Chondrocyte (in vitro differentiated cells): ENCODE results near the gene TMTC1. TPM values are rescaled to one million over a fixed set of nuclear protein-coding genes. Genes with fewer than 3 reads are reported as not detected.

Experiments used
- DNase-seq: peaks from one replicate; pipeline ENCODE4 v3.0.0; 2021; ENCODE audit warnings: mixed read lengths, low spot score
- H3K27ac Mint-ChIP-seq: one replicate; pipeline ENCODE4 v1.8.0; 2021; ENCODE audit warnings: mild to moderate bottlenecking, moderate library complexity, mixed read lengths; ENCODE audit not compliant: unreplicated experiment
- H3K27me3 Mint-ChIP-seq: 2 replicates; pipeline ENCODE4 v1.8.0; 2021; ENCODE audit warnings: low read depth, mixed read lengths
- H3K36me3 Mint-ChIP-seq: 2 replicates; pipeline ENCODE4 v1.8.0; 2021; ENCODE audit warnings: low read depth, mixed read lengths
- H3K4me1 Mint-ChIP-seq: 2 replicates; pipeline ENCODE4 v1.8.0; 2021; ENCODE audit warnings: low read depth, mild to moderate bottlenecking, mixed read lengths
- H3K4me3 Mint-ChIP-seq: one replicate; pipeline ENCODE4 v1.8.0; 2021; ENCODE audit warnings: mild to moderate bottlenecking, moderate library complexity, mixed read lengths; ENCODE audit not compliant: unreplicated experiment
- H3K9me3 Mint-ChIP-seq: 2 replicates; pipeline ENCODE4 v1.8.0; 2021; ENCODE audit warnings: low read depth, mixed read lengths
- total RNA-seq: library from RNA; stranded (reverse); gene quantifications from 3 replicates; pipeline ENCODE4 v1.2.1, GENCODE V29; 2021
- TF ChIP-seq, protein P1 (sequence below): fragments of 200-600 bp; sonication (generic); IDR thresholded peaks from 2 replicates; pipeline ENCODE4 v1.5.0; 2021; ENCODE audit warnings: antibody characterized with exemption, mild to moderate bottlenecking, moderate library complexity

TMTC1 gene
- total RNA-seq, 1 donor from 2014 or later = 25.2 TPM

DNA sequence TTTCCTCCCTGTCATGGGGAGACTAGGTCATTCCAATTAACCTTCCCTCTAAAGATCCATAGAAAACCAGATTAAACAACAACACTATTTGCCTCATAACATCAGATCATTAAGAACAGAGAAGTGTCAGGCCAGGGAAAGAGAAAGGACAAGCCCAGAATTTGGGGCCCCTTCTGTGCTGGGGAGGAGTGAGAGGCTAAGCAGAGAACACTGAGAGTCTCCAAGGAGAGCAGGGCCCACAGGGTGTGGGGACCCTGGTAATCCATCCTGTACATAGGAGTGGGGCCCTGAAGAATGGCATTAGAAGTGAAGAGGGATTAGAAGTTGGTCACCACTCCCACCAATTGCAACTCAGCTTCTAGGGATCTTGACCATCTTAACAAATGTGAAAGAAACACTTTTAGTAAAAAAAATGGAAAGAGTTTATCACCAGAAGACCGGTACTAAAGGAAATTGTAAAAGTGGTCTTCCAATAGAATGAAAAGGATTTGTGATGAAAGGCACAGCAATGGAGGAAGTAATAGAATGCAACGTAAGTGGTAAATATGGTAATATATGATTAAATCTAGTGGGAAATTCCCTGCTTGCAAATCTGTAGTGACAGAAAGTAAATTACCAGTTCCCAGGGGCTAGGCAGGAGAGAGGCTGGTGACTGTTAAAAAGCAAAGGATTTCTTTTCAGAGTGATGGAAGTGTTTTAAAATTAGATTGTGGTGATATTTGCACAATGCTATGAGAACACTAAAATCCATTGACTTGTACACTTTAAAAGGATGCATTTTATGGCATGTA lies 14.0 kb upstream of the TMTC1 start:
- no peaks in the 10 kb centered on the region for H3K36me3 Mint-ChIP-seq
- H3K27ac Mint-ChIP-seq = peak overlapping the region; percentile 93
- no peak overlapping the region for H3K4me3 Mint-ChIP-seq
- TF ChIP-seq, protein P1, sequence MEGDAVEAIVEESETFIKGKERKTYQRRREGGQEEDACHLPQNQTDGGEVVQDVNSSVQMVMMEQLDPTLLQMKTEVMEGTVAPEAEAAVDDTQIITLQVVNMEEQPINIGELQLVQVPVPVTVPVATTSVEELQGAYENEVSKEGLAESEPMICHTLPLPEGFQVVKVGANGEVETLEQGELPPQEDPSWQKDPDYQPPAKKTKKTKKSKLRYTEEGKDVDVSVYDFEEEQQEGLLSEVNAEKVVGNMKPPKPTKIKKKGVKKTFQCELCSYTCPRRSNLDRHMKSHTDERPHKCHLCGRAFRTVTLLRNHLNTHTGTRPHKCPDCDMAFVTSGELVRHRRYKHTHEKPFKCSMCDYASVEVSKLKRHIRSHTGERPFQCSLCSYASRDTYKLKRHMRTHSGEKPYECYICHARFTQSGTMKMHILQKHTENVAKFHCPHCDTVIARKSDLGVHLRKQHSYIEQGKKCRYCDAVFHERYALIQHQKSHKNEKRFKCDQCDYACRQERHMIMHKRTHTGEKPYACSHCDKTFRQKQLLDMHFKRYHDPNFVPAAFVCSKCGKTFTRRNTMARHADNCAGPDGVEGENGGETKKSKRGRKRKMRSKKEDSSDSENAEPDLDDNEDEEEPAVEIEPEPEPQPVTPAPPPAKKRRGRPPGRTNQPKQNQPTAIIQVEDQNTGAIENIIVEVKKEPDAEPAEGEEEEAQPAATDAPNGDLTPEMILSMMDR = no peak
- H3K27me3 Mint-ChIP-seq = no peaks in the 10 kb centered on the region
- no peak for DNase-seq
- no peaks in the 10 kb centered on the region for H3K9me3 Mint-ChIP-seq
- H3K4me1 Mint-ChIP-seq = peaks cover 32% of the 10 kb centered on the region

DNA sequence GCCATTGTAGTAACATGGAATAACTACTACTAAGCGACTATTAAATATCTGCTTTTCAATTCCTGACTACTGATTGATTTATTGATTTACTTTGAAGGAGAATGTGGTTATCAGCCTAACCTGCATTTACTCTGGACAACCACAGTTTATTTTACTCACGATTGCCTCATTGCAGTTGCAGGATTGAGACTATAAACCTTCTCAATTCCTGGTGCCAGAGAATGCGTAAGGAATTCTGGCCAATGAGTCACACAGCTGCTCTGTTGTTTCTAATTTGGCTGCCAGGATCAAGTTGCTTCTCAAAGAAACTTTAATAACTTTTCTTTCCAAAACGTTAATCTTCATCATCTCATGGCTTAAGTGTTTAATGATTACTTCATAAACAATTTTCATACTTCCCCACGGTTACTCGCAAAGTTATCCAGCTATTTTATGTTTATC lies 13.1 kb upstream of the TMTC1 start:
- TF ChIP-seq, protein P1 = no peak
- no peak for DNase-seq
- Mint-ChIP-seq H3K4me1 (peaks cover 32% of the 10 kb centered on the region), H3K36me3 (no peaks in the 10 kb centered on the region), H3K4me3 (peak overlapping the region; percentile 21), H3K9me3 (no peaks in the 10 kb centered on the region), H3K27ac (peak overlapping the region; percentile 93), H3K27me3 (no peaks in the 10 kb centered on the region)

DNA sequence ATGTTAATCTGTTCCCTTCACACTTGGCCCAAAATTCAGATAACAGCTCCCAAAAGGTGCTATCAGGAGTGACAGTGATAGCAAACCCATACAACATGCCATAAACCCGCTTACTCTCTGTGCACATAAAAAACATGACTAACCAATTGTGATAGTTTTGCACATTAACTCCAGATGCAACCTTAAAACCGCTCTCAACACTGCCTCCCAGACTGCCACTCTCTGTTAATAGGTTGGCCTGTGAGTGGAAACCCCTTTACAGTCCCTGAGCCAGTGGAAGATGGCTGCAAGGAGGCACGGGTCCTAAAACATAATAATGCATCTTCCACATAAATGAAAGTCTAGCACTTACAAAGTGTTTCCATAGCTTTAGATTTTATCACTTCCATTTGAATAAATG lies 12.0 kb upstream of the TMTC1 start:
- Mint-ChIP-seq H3K27ac (no peak overlapping the region), H3K9me3 (no peaks in the 10 kb centered on the region), H3K4me1 (peaks cover 32% of the 10 kb centered on the region), H3K36me3 (no peaks in the 10 kb centered on the region), H3K4me3 (no peak overlapping the region), H3K27me3 (no peaks in the 10 kb centered on the region)
- no peak for DNase-seq
- TF ChIP-seq, protein P1 = no peak

DNA sequence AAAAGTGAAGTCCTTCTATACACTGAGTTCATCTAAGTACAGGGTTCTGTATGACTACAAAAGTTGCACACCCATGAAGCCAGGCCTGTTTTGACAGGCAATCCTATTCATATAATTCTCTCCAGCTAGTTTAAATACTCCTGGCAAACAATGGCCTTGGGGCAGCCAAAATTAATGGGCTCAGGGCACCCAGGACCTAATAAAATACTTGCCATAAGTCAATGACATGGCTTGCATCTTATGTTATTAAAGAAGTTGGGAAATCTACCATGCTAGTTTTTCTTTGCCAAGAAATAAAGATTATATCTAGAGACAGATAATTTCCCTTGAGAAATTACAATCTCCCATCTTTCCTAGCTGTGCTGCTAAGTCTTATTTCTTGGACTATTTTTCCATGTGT lies 11.1 kb upstream of the TMTC1 start:
- Mint-ChIP-seq H3K36me3 (no peaks in the 10 kb centered on the region), H3K9me3 (no peaks in the 10 kb centered on the region), H3K27me3 (no peaks in the 10 kb centered on the region), H3K4me3 (no peak overlapping the region), H3K4me1 (peaks cover 31% of the 10 kb centered on the region), H3K27ac (no peak overlapping the region)
- TF ChIP-seq, protein P1 = no peak
- no peak for DNase-seq

DNA sequence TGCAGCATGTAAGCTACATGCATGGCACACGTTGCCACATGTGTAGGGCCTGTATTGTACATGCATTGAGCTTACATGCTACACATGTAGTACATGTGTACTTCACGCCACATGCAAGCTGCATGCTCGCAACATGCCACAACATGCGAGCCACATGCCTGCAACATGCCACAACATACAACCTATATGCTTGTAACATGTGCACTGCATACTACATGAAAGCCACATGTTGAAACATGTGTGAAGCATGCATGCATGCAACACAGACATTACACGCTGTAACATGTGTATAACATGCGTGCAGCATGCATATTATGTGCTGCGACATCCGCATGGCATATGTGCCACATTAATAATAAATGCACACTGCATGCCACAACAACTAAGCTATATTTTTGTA lies 9.1 kb upstream of the TMTC1 start:
- Mint-ChIP-seq H3K27ac (no peak overlapping the region), H3K36me3 (no peaks in the 10 kb centered on the region), H3K4me3 (no peak overlapping the region), H3K27me3 (peaks cover 2% of the 10 kb centered on the region), H3K4me1 (peaks cover 16% of the 10 kb centered on the region), H3K9me3 (no peaks in the 10 kb centered on the region)
- no peak for DNase-seq
- TF ChIP-seq, protein P1 = no peak
